T-cell (primary cell): ENCODE results near the gene GOLGA7B. TPM values are rescaled to one million over a fixed set of nuclear protein-coding genes. Genes with fewer than 3 reads are reported as not detected.

Source experiments
- ATAC-seq, 4 experiments: fragments of 200-7000 bp in 3 of 4; fragments of 150-1000 bp in 1 of 4; cut with Tn5 transposase; replicated peaks in 1 of 4; 1 replicate in 3 of 4; 2 replicates in 1 of 4; pipeline ENCODE4 v1.10.0; 2021; ENCODE audit warnings: moderate library complexity in 3 of 4, mild to moderate bottlenecking in 2 of 4, moderate number of reproducible peaks in 1 of 4
- CTCF ChIA-PET, 2 donors: fragments of 300-600 bp; sonication (Branson Sonifier 250); formaldehyde crosslinking; loops; one replicate each; lab custom pipeline; 2022; ENCODE audit warnings: antibody characterized with exemption in 2 of 2; lab: Charles Lee
- POLR2A ChIA-PET, 2 donors: fragments of 300-600 bp; sonication (Branson Sonifier 250); formaldehyde crosslinking; loops; one replicate each; lab custom pipeline; 2022; ENCODE audit warnings: antibody characterized with exemption in 2 of 2; lab: Charles Lee
- DNase-seq, 35 experiments: peaks; one replicate each; pipeline versions ENCODE4 v3.0.0 to v3.0.0-alpha.2; 2013 to 2023
- H3K27ac ChIP-seq: one replicate; pipeline ENCODE4 v1.5.1; 2013; ENCODE audit warnings: low read length
- H3K27me3 ChIP-seq, 2 experiments: replicated peaks in 1 of 2; 1 replicate in 1 of 2; 2 replicates in 1 of 2; pipeline versions ENCODE4 v1.6.1 to v1.7.0; 2013; ENCODE audit warnings: low read length in 1 of 2, mixed read lengths in 1 of 2; ENCODE audit not compliant: control insufficient read depth in 2 of 2, insufficient read depth in 2 of 2; ENCODE audit errors: extremely low read depth in 1 of 2
- H3K36me3 ChIP-seq, 2 donors: 1 replicate in 1 of 2; 2 replicates in 1 of 2; pipeline versions ENCODE4 v1.6.1 to v1.7.0; 2013; ENCODE audit warnings: low read length in 1 of 2; ENCODE audit not compliant: control insufficient read depth in 2 of 2, insufficient read depth in 1 of 2; ENCODE audit errors: extremely low read depth in 1 of 2
- H3K4me1 ChIP-seq, 2 experiments: 1 replicate in 1 of 2; 2 replicates in 1 of 2; pipeline versions ENCODE4 v1.6.1 to v1.7.0; 2013; ENCODE audit warnings: low read length in 2 of 2, mixed read lengths in 1 of 2; ENCODE audit not compliant: insufficient read depth in 2 of 2, control insufficient read depth in 1 of 2; ENCODE audit errors: extremely low read depth in 1 of 2
- H3K4me3 ChIP-seq, 2 donors: 1 replicate in 1 of 2; 2 replicates in 1 of 2; pipeline versions ENCODE4 v1.5.1 to v1.7.0; 2013; ENCODE audit warnings: mild to moderate bottlenecking in 2 of 2, low read length in 1 of 2, moderate library complexity in 1 of 2; ENCODE audit not compliant: control insufficient read depth in 1 of 2; ENCODE audit errors: extremely low read depth in 1 of 2
- H3K9me3 ChIP-seq: 2 replicates; pipeline ENCODE4 v1.7.0; 2013
- H3K27ac Mint-ChIP-seq, 2 donors: one replicate each; pipeline ENCODE4 v1.8.0; 2020 to 2021; ENCODE audit warnings: mild to moderate bottlenecking in 2 of 2, mixed read lengths in 2 of 2
- H3K27me3 Mint-ChIP-seq, 2 donors: one replicate each; pipeline ENCODE4 v1.8.0; 2021 to 2022; ENCODE audit warnings: mixed read lengths in 2 of 2
- H3K36me3 Mint-ChIP-seq: one replicate; pipeline ENCODE4 v1.8.0; 2021; ENCODE audit warnings: mixed read lengths
- H3K4me1 Mint-ChIP-seq, 3 donors: one replicate each; pipeline ENCODE4 v1.8.0; 2020 to 2022; ENCODE audit warnings: mixed read lengths in 3 of 3, mild to moderate bottlenecking in 1 of 3
- H3K4me3 Mint-ChIP-seq, 3 donors: one replicate each; pipeline ENCODE4 v1.8.0; 2020 to 2022; ENCODE audit warnings: mild to moderate bottlenecking in 3 of 3, mixed read lengths in 3 of 3, moderate library complexity in 3 of 3
- H3K9me3 Mint-ChIP-seq, 3 donors: one replicate each; pipeline ENCODE4 v1.8.0; 2020 to 2022; ENCODE audit warnings: mixed read lengths in 3 of 3
- WGBS: methylation state at CpG from one replicate; pipeline ENCODE4 v1.1.5; 2013; ENCODE audit warnings: missing lambda C conversion rate; ENCODE audit not compliant: insufficient coverage; 5-methylcytosine and 5-hydroxymethylcytosine counted together
- total RNA-seq, 35 experiments: library from RNA in 6 of 35; stranded (reverse) in 6 of 35; fragments of 120-200 nt in 1 of 35; gene quantifications; one replicate each; pipeline versions ENCODE4 v1.2.1 to v1.2.4 and lab custom pipeline; 2013 to 2026

Gene GOLGA7B
- total RNA-seq, 5 donors from 2014 or later (not counting 1 experiment from before 2014, with no cell fraction given) = 9.4 to 16.7 (median 12.2) TPM

- peaks cover 39 to 41% (median 40%) of the 10 kb centered on the region in 3 donors for H3K4me1 Mint-ChIP-seq
- H3K27ac Mint-ChIP-seq = peak overlapping the region; percentile 75
- ATAC-seq = peak; percentile 22 to 34 (median 30)
- no peaks in the 10 kb centered on the region for H3K9me3 ChIP-seq
- CTCF ChIA-PET = interaction anchor here (0.5 to 1.7 kb wide), 6 partner anchors 20 to 383 kb away, joined by 3 to 9 read pairs (median 4); no protein-coding TSS in a partner anchor
- POLR2A ChIA-PET = interaction anchor here (0.5 to 0.7 kb wide), 4 partner anchors 50 to 448 kb away, joined by 3 to 6 read pairs (median 4); partner anchors contain the start of gene RRP12 (in 1 of the 2)
- H3K4me1 ChIP-seq = peaks cover 23 to 47% of the 10 kb centered on the region in 2 experiments
- H3K4me3 Mint-ChIP-seq = peak overlapping the region; percentile 85 to 91 (median 89)
- no peaks in the 10 kb centered on the region for H3K27me3 ChIP-seq
- H3K27me3 Mint-ChIP-seq = no peaks in the 10 kb centered on the region
- peaks cover under 1% of the 10 kb centered on the region for H3K36me3 Mint-ChIP-seq
- no peaks in the 10 kb centered on the region for H3K36me3 ChIP-seq
- no peaks in the 10 kb centered on the region for H3K9me3 Mint-ChIP-seq
- peak in 2 of 35 experiments; percentile 20 to 41 for DNase-seq
- H3K27ac ChIP-seq = no peak overlapping the region
- peak overlapping the region; percentile 39 to 64 for H3K4me3 ChIP-seq
- WGBS = 5% methylated on average over 9 of the region's 16 CpGs
Observed at GRCh38 chr10:97849103-97849686, 448 bp upstream of the GOLGA7B start.

GRCh38 chr10:97850446-97850845, 803 bp downstream of the GOLGA7B start:
- H3K4me3 Mint-ChIP-seq = peak overlapping the region; percentile 83 to 90 (median 89)
- H3K4me1 ChIP-seq = peaks cover 23 to 47% of the 10 kb centered on the region in 2 experiments
- ATAC-seq (peak in 1 of 4 experiments; percentile 27), DNase-seq (peak in 13 of 35 experiments; percentile 3 to 50 (median 16))
- H3K27ac Mint-ChIP-seq = peak overlapping the region; percentile 75 to 82
- no peaks in the 10 kb centered on the region for H3K9me3 Mint-ChIP-seq
- H3K36me3 ChIP-seq = no peaks in the 10 kb centered on the region
- no peak overlapping the region for H3K27ac ChIP-seq
- H3K36me3 Mint-ChIP-seq = peaks cover 9% of the 10 kb centered on the region
- ChIA-PET POLR2A (interaction anchor here in 1 of 2 donors (0.6 kb wide), 1 partner anchor 742 kb away, joined by 3 read pairs; no protein-coding TSS in a partner anchor), CTCF (interaction anchor here in 1 of 2 donors (0.5 to 1.7 kb wide), 2 partner anchors 19 to 60 kb away, joined by 4 to 9 read pairs; no protein-coding TSS in a partner anchor)
- H3K4me1 Mint-ChIP-seq = peaks cover 43 to 52% (median 46%) of the 10 kb centered on the region in 3 donors
- H3K27me3 ChIP-seq = no peaks in the 10 kb centered on the region
- 22% methylated on average over 2 of the region's 13 CpGs for WGBS
- H3K27me3 Mint-ChIP-seq = no peaks in the 10 kb centered on the region
- H3K4me3 ChIP-seq = peak overlapping the region; percentile 40 to 56
- no peaks in the 10 kb centered on the region for H3K9me3 ChIP-seq

DNA sequence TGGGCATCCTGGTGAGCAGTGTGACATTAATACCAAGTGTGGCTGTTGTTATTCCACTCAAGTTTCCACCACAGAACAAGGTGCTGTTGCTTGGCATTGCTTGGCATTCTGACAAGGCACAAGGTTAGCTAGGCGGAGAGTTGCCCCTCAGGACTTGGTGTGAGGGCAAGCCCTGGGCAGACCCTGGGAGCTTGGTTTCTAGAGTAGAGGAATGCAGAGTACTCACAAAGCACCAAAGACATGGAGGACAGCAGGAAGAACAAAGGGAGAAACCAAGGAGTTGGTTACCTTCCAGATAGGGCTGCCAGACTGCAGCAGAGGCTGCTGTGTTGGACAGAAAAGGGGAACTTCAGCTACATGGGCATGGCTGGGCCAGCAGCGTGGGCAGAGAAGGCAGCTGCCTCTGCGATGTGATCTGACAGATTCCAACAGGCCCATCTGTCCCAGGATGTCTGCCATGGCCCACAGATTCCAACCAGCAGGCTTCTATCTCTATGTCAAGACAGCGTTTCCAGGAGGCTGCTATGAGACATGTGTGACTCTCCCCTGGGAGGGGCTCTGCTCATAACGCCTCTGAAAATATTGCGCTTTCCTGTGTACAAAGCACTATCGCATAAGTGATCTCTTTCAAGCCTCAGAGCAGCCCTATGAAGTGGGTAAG, 1.8 kb downstream of the GOLGA7B start:
- Mint-ChIP-seq H3K27me3 (no peaks in the 10 kb centered on the region), H3K36me3 (peaks cover 9% of the 10 kb centered on the region), H3K9me3 (no peaks in the 10 kb centered on the region), H3K27ac (peak overlapping the region; percentile 58 to 82), H3K4me3 (peak overlapping the region; percentile 83 to 90 (median 89)), H3K4me1 (peaks cover 43 to 53% (median 46%) of the 10 kb centered on the region in 3 donors)
- DNase-seq = peak in 21 of 35 experiments; percentile 13 to 53 (median 21)
- Histone ChIP-seq H3K9me3 (no peaks in the 10 kb centered on the region), H3K36me3 (no peaks in the 10 kb centered on the region), H3K27ac (no peak overlapping the region), H3K4me3 (peak overlapping the region in 1 of 2 donors; percentile 29), H3K4me1 (peaks cover 23 to 47% of the 10 kb centered on the region in 2 experiments), H3K27me3 (no peaks in the 10 kb centered on the region)
- POLR2A ChIA-PET = no interaction called here
- WGBS = 34% methylated on average over 4 of the region's 7 CpGs
- CTCF ChIA-PET = interaction anchor here in 1 of 2 donors (0.6 kb wide), 2 partner anchors 169 to 1165 kb away, joined by 3 to 4 read pairs; no protein-coding TSS in a partner anchor
- ATAC-seq = peak; percentile 59 to 66 (median 63)

DNA sequence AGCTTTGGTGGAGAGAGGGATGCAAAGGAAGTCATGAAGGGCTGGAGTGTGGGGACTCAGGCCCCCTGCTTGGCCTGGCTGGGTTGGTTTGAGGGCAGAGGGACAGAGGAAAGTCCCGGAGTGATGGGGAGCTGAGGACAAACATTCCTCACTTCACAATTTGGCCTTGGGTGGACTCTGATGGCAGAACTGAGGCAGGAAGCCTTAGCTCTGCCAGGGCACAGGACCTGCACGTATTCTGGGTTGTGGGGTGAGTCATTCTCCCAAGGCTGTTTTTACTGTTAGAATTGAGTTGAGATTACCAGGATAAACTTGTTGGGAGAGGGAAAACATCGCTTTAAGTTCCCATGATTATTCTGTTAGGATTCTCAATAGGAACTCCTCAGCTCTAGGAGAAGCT, 2.6 kb downstream of the GOLGA7B start:
- H3K4me1 ChIP-seq = peaks cover 23 to 47% of the 10 kb centered on the region in 2 experiments
- no peaks in the 10 kb centered on the region for H3K9me3 ChIP-seq
- DNase-seq (no peak), ATAC-seq (no peak)
- 44% methylated on average over 2 of the region's 3 CpGs for WGBS
- Mint-ChIP-seq H3K36me3 (peaks cover 9% of the 10 kb centered on the region), H3K27ac (peak overlapping the region; percentile 44 to 82), H3K4me3 (peak overlapping the region; percentile 83 to 90 (median 89)), H3K9me3 (no peaks in the 10 kb centered on the region), H3K4me1 (peaks cover 43 to 58% (median 46%) of the 10 kb centered on the region in 3 donors), H3K27me3 (no peaks in the 10 kb centered on the region)
- H3K4me3 ChIP-seq = no peak overlapping the region
- H3K27me3 ChIP-seq = no peaks in the 10 kb centered on the region
- ChIA-PET POLR2A (interaction anchor here in 1 of 2 donors (0.6 kb wide), 1 partner anchor 196 kb away, joined by 4 read pairs; no protein-coding TSS in a partner anchor), CTCF (interaction anchor here in 1 of 2 donors (0.6 kb wide), 1 partner anchor 166 kb away, joined by 6 read pairs; no protein-coding TSS in a partner anchor)
- H3K27ac ChIP-seq = no peak overlapping the region
- H3K36me3 ChIP-seq = no peaks in the 10 kb centered on the region

DNA sequence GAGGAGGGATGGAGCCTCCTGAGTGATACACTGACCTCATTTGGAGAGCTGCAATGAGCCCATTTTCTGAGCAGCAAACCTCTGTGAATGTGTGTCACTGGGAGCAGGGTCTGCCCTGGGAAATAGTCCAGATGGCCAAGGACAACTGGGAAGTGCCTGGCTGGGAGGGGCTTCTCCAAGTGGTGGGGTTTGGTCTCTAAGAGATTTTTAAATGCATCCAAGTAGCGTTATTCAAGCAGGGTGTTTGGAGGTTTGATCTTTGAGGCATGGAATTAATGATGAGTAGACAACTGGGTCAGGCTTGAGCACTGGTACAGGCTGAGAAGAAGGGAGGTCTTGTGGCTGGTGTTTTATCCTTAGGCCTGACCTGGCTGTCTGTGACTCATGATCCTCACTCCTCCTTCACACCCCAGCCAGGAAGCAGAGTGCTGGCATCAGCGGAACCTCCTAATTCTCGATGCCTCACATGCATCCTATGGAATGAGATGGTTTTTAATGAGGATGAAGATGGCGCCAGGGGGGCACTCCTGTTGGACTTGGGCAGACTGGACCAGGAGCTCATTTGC, 3.3 kb downstream of the GOLGA7B start:
- peaks cover 23 to 49% of the 10 kb centered on the region in 2 experiments for H3K4me1 ChIP-seq
- H3K4me1 Mint-ChIP-seq = peaks cover 45 to 63% (median 49%) of the 10 kb centered on the region in 3 donors
- H3K9me3 Mint-ChIP-seq = no peaks in the 10 kb centered on the region
- ATAC-seq = no peak
- H3K27me3 Mint-ChIP-seq = no peaks in the 10 kb centered on the region
- H3K27me3 ChIP-seq = no peaks in the 10 kb centered on the region
- H3K27ac Mint-ChIP-seq = peak overlapping the region; percentile 8 to 44
- H3K4me3 ChIP-seq = no peak overlapping the region
- DNase-seq = no peak
- WGBS = 100% methylated on average over 1 of the region's 4 CpGs
- H3K36me3 Mint-ChIP-seq = peaks cover 9% of the 10 kb centered on the region
- H3K9me3 ChIP-seq = no peaks in the 10 kb centered on the region
- POLR2A ChIA-PET = no interaction called here
- CTCF ChIA-PET = interaction anchor here in 1 of 2 donors (1.1 kb wide), 1 partner anchor 9 kb away, joined by 3 read pairs; no protein-coding TSS in a partner anchor
- H3K4me3 Mint-ChIP-seq = peak overlapping the region in 1 of 3 donors; percentile 89
- no peaks in the 10 kb centered on the region for H3K36me3 ChIP-seq
- no peak overlapping the region for H3K27ac ChIP-seq

GRCh38 chr10:97854743-97855142, 5.1 kb downstream of the GOLGA7B start:
- H3K4me3 Mint-ChIP-seq = no peak overlapping the region
- ATAC-seq (no peak), DNase-seq (no peak)
- H3K4me1 ChIP-seq = peaks cover 20 to 41% of the 10 kb centered on the region in 2 experiments
- POLR2A ChIA-PET = no interaction called here
- H3K4me1 Mint-ChIP-seq = peaks cover 45 to 66% (median 47%) of the 10 kb centered on the region in 3 donors
- no peak overlapping the region for H3K27ac Mint-ChIP-seq
- H3K4me3 ChIP-seq = no peak overlapping the region
- WGBS = no CpG with 5 or more reads among the region's 3 CpGs
- H3K9me3 ChIP-seq = no peaks in the 10 kb centered on the region
- CTCF ChIA-PET = no interaction called here
- peaks cover 13% of the 10 kb centered on the region for H3K36me3 Mint-ChIP-seq
- H3K9me3 Mint-ChIP-seq = no peaks in the 10 kb centered on the region
- H3K27ac ChIP-seq = no peak overlapping the region
- H3K36me3 ChIP-seq = no peaks in the 10 kb centered on the region
- no peaks in the 10 kb centered on the region for H3K27me3 ChIP-seq
- no peaks in the 10 kb centered on the region for H3K27me3 Mint-ChIP-seq
